Measurements from ENCODE around the gene RAB11FIP2.
"Not testable (repeated sequence)": the region's sequence is repeated elsewhere in the genome, so short reads cannot be mapped to it uniquely, and the experiment has no call there.

The RAB11FIP2 gene

DNA sequence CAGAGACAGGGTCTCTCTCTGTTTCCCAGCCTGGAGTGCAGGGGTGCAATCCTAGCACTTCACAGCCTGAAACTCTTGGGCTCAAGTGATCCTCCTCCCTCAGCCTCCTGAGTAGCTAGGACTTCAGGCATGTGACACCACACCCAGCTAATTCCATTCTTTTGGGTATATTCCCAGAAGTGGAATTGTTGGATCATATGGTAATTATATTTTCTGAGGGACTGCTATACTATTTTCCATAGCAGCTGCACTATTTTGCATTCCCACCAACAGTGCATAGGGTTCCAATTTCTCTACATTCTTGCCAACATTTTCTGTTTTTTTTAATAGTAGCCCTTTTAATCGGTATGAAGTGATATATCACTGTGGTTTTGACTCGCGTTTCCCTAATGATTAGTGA is 30.0 kb upstream of the RAB11FIP2 start:
- no peaks in the 10 kb centered on the region for H3K9me3 ChIP-seq (ENCODE audit: severe bottlenecking)
- no peak overlapping the region for H3K4me3 ChIP-seq (ENCODE audit: severe bottlenecking)
- ATAC-seq (ENCODE audit: low read depth) (no peak), DNase-seq (ENCODE audit: low spot score) (no peak)
- H3K27ac ChIP-seq (ENCODE audit: poor library complexity, severe bottlenecking): no peak overlapping the region
- H3K4me1 ChIP-seq (ENCODE audit: insufficient read depth, poor library complexity, severe bottlenecking): no peaks in the 10 kb centered on the region
- no peaks in the 10 kb centered on the region for H3K27me3 ChIP-seq (ENCODE audit: insufficient read depth, poor library complexity, severe bottlenecking)
- TF ChIP-seq, protein P1, sequence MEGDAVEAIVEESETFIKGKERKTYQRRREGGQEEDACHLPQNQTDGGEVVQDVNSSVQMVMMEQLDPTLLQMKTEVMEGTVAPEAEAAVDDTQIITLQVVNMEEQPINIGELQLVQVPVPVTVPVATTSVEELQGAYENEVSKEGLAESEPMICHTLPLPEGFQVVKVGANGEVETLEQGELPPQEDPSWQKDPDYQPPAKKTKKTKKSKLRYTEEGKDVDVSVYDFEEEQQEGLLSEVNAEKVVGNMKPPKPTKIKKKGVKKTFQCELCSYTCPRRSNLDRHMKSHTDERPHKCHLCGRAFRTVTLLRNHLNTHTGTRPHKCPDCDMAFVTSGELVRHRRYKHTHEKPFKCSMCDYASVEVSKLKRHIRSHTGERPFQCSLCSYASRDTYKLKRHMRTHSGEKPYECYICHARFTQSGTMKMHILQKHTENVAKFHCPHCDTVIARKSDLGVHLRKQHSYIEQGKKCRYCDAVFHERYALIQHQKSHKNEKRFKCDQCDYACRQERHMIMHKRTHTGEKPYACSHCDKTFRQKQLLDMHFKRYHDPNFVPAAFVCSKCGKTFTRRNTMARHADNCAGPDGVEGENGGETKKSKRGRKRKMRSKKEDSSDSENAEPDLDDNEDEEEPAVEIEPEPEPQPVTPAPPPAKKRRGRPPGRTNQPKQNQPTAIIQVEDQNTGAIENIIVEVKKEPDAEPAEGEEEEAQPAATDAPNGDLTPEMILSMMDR (IDR thresholded peaks at IDR 0.05; ENCODE audit: poor library complexity, severe bottlenecking): no peak
- H3K36me3 ChIP-seq (ENCODE audit: low read depth): no peaks in the 10 kb centered on the region

DNA sequence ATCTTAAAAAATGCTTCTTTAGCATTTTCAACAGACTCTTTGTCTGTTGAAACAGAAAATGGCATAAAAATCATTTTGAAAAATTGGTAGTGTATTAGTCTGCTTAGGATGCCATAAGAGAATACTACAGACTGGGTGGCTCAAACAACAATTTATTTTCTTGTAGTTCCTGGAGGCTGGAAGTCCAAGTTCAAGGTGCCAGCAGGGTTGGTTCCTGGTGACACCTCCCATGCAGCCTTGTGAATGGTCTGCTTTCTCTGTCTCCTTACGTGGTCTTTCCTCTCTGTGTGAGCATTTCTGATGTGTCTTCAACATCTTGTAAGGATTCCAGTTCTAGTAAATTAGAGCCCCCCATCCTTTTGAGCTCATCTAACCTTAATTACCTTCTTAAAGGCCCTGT is 26.1 kb upstream of the RAB11FIP2 start:
- ATAC-seq (ENCODE audit: low read depth) (no peak), DNase-seq (ENCODE audit: low spot score) (no peak)
- H3K27ac ChIP-seq (ENCODE audit: poor library complexity, severe bottlenecking): no peak overlapping the region
- H3K4me1 ChIP-seq (ENCODE audit: insufficient read depth, poor library complexity, severe bottlenecking): no peaks in the 10 kb centered on the region
- H3K27me3 ChIP-seq (ENCODE audit: insufficient read depth, poor library complexity, severe bottlenecking): no peaks in the 10 kb centered on the region
- H3K36me3 ChIP-seq (ENCODE audit: low read depth): no peaks in the 10 kb centered on the region
- H3K4me3 ChIP-seq (ENCODE audit: severe bottlenecking): no peak overlapping the region
- TF ChIP-seq, protein P1 (IDR thresholded peaks at IDR 0.05; ENCODE audit: poor library complexity, severe bottlenecking): no peak
- H3K9me3 ChIP-seq (ENCODE audit: severe bottlenecking): no peaks in the 10 kb centered on the region

DNA sequence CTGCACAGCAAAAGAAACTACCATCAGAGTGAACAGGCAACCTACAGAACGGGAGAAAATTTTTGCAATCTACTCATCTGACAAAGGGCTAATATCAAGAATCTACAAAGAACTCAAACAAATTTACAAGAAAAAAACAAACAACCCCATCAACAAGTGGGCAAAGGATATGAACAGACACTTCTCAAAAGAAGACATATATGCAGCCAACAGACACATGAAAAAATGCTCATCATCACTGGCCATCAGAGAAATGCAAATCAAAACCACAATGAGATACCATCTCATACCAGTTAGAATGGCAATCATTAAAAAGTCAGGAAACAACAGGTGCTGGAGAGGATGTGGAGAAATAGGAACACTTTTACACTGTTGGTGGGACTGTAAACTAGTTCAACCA is 20.6 kb upstream of the RAB11FIP2 start:
- H3K36me3 ChIP-seq (ENCODE audit: low read depth); H3K27me3 ChIP-seq (ENCODE audit: insufficient read depth, poor library complexity, severe bottlenecking); ATAC-seq (ENCODE audit: low read depth); H3K27ac ChIP-seq (ENCODE audit: poor library complexity, severe bottlenecking); DNase-seq (ENCODE audit: low spot score); H3K9me3 ChIP-seq (ENCODE audit: severe bottlenecking); H3K4me3 ChIP-seq (ENCODE audit: severe bottlenecking); H3K4me1 ChIP-seq (ENCODE audit: insufficient read depth, poor library complexity, severe bottlenecking): not testable (repeated sequence)

DNA sequence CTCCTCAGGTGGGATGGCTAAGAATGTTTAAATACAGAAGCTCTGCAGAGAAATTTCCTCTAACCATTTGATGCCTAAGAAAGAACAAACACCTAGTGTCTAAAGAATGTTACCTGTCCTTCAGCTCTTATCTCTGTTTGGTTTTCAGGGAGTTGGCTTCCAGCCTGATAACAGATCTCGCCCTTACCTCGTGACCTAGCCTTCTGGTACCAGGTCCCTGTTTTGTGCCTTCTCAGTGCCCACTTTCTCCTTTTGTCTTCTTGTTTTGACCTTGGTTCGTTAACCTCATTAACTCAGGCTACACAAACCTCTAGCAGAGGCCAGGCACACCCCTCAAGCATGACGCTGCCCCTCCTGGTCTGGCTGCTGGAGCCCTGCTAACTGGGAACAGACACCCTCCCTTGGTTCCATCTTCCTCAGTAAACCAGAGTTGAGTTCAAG is 16.1 kb upstream of the RAB11FIP2 start:
- no peaks in the 10 kb centered on the region for H3K36me3 ChIP-seq (ENCODE audit: low read depth)
- H3K27me3 ChIP-seq (ENCODE audit: insufficient read depth, poor library complexity, severe bottlenecking): no peaks in the 10 kb centered on the region
- no peak overlapping the region for H3K27ac ChIP-seq (ENCODE audit: poor library complexity, severe bottlenecking)
- DNase-seq (ENCODE audit: low spot score): no peak
- H3K9me3 ChIP-seq (ENCODE audit: severe bottlenecking): no peaks in the 10 kb centered on the region
- H3K4me1 ChIP-seq (ENCODE audit: insufficient read depth, poor library complexity, severe bottlenecking): no peaks in the 10 kb centered on the region
- H3K4me3 ChIP-seq (ENCODE audit: severe bottlenecking): no peak overlapping the region
- ATAC-seq (ENCODE audit: low read depth): no peak
- TF ChIP-seq, protein P1 (IDR thresholded peaks at IDR 0.05; ENCODE audit: poor library complexity, severe bottlenecking): no peak

DNA sequence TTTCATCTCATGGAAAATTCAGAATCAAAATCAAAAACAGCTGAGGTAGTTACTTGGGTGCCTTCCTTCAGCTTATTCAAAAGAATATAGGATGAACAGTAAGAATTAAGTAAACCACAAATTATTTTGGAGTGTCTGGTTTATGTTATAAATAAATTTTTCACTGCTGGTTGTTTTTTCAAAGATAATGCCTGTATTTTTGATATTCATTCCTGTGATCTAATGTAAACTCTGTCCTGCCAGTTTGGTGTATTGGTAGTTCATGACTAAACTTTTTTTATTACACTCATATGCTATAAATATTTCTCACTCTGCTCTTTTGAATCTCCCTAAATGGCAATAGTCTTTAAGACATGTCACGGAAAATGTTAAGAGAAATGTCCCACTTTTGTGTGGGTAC is 11.6 kb upstream of the RAB11FIP2 start:
- H3K4me3 ChIP-seq (ENCODE audit: severe bottlenecking): no peak overlapping the region
- H3K9me3 ChIP-seq (ENCODE audit: severe bottlenecking): no peaks in the 10 kb centered on the region
- ATAC-seq (ENCODE audit: low read depth) (no peak), DNase-seq (ENCODE audit: low spot score) (no peak)
- TF ChIP-seq, protein P1 (IDR thresholded peaks at IDR 0.05; ENCODE audit: poor library complexity, severe bottlenecking): no peak
- no peak overlapping the region for H3K27ac ChIP-seq (ENCODE audit: poor library complexity, severe bottlenecking)
- peaks cover 6% of the 10 kb centered on the region for H3K4me1 ChIP-seq (ENCODE audit: insufficient read depth, poor library complexity, severe bottlenecking)
- H3K27me3 ChIP-seq (ENCODE audit: insufficient read depth, poor library complexity, severe bottlenecking): no peaks in the 10 kb centered on the region
- H3K36me3 ChIP-seq (ENCODE audit: low read depth): no peaks in the 10 kb centered on the region

Measured in RWPE2 (cell line).